HG02840 (cell line): Measurements from ENCODE around the gene THBD.

Source experiments
- ATAC-seq: cut with Tn5 transposase; IDR thresholded peaks from one replicate; pipeline ENCODE4 v1.9.1; 2021; ENCODE audit warnings: mild to moderate bottlenecking, moderate library complexity, moderate number of reproducible peaks; ENCODE audit not compliant: unreplicated experiment, low FRiP score

Gene THBD

GRCh38 chr20:23018941-23019340 lies 30.5 kb downstream of the THBD start:
- no peak for ATAC-seq

DNA sequence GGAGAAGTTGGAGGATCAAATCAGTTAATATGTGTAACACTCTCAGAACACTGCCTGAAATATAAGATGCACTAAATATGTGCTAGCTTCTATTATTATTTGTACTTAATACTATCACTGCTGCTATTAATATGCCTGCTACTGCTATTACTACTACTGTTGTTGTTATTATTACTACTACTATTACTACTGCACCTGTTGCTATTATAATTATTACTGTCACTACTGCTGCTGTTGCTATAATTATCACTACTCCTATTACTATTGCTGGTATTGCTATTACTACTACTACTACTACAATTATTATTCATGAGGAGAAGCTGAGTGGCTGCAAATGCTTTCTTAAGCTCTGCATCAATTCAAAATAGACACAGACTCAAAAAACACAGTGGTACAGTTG lies 31.0 kb downstream of the THBD start:
- no peak for ATAC-seq

GRCh38 chr20:23017516-23017915 lies 32.0 kb downstream of the THBD start:
- ATAC-seq = no peak

DNA sequence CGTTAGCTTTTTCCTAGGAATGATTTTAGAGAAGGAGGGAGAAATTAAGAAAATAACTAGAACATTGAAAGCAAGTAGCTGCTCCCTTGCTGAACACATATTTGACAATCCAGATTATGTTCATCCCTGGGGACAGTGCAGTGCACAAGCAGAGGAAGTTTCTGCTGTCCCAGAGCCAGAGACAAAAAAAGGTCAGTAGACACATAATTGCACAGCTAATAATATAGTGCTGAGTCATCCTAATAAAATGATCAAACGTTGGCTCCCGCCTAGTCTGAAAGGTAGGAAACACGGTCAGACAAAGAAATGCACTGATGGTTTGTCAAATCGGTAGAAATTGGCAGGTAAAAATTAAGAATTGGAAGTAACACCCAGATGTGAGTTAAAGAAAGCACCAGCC lies 36.0 kb downstream of the THBD start:
- no peak for ATAC-seq

DNA sequence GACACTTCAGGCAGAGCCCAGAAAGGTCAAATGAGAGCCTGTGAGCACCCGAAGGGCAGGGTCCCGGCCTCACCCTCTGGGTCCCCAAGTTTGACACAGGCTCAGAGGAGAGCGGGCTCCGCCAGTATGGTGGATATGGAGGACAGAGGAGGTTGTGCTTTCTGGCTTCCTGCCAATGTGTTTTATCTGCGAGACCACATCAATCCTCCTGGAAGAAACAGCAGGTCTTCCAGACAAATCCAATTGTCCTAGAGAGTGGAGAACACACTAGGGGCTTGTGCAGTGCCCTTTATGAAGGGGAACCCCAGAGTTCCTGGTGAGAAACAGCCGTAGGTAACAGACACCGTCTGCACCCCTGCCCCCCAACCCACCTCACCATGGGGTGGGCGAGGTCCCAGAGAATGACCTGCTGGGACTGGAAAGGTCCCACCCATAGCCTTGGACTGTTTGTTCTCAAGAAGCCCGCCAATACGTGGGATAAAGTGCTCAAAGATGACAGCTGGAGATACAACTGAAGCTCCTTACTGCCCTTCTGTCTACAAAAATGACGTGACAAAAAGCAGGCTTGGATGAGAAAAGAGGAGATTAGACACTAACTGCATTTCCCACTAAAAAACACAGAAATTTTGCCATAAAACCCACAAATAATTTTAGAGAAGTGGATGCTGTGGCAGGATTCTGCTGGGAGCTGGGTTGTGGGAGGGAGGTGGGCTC lies 38.3 kb downstream of the THBD start:
- no peak for ATAC-seq

GRCh38 chr20:23010096-23010495 lies 39.4 kb downstream of the THBD start:
- ATAC-seq = no peak

- no peak for ATAC-seq
Observed at GRCh38 chr20:23009636-23010035, 39.8 kb downstream of the THBD start.

DNA sequence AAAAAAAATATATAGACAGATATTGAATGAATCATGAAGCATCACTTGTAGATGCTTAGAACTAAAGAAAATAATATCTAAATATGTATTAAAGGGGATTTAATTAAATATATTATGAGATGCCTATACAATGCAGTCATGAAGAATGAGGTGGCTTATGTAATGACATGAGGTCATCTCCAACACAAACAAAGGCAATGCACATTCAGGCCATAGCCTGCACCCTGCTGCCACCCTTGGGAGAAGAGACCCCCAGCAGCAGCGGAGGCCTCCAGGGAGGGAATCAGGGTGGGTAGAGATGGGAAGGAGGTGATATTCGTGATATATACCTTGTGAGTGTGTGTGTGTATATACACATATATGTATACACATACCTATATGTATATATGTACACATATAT lies 40.8 kb downstream of the THBD start:
- no peak for ATAC-seq

DNA sequence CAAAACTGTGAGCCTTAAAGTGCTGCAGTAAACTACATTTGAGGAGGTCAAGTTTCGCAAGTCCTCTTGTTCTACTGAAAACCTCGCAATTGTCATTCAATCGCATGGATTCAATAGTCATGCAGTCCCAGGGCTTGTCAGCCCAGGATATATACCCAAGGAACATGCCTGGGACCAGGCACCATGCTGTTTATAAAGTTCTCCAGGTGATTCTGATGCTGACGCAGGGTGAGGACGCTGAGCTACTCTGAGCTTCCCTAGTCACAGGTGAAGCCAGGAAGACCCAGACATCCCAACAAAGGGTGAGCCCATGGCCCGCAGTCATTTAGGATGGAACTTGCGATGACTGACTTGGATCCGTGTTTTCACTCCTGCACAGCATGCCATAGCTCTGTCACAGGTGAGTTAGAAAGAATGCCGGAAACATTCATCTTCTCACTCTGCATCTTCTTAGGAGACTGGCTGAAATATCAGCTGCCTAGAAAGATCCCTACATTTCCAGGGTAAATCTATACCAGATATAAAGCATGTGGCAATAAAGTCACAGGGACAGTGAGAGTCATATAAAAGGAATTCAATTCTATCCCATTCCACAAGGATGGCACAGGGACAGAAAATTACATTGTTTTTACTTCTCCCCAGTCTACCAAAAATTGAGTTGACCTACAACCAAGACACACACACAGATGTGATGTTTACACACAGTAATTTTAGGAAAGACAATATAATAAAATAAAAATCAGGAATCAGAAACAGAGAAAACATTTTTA lies 41.4 kb downstream of the THBD start:
- ATAC-seq = no peak

- no peak for ATAC-seq
Observed at GRCh38 chr20:23007462-23007861, 42.0 kb downstream of the THBD start.

- no peak for ATAC-seq
Observed at GRCh38 chr20:23005776-23006175, 43.7 kb downstream of the THBD start.

- ATAC-seq = no peak
Observed at GRCh38 chr20:23003881-23004460, 45.5 kb downstream of the THBD start.

- no peak for ATAC-seq
Observed at GRCh38 chr20:23003077-23003635, 46.3 kb downstream of the THBD start.

- ATAC-seq = no peak
Observed at GRCh38 chr20:23002276-23002675, 47.2 kb downstream of the THBD start.

DNA sequence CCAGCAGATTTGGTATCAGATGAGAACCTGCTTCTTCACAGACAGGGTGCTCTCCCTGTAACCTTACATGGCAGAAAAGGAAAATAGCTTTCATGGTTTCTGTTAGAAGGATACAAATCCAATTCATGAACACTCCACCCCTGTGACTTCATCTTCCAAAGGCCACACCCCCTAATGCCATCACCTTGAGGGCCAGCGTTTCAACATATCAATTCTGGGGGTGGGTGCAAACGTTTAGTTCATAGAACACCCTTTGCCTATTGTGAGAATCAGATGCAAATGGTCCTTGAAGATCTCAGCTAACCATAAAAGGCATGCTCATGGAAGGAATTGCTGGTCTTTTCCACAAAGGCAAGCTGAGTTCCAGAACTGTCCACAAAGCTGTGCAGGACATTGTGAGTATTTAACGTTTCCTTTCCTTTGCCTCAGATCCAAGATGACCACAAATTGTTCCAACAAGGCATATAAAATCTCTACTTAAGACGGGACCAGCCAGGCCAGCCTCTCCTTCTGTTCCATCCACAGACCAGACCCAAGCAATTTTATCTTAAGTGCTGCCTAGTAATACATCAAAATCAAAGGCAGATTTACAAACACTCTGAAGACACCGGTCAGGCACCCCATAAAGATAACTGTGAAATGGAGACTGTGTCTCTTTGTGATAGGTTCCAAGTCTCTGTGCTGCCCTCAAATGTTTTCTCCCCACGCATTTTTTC lies 49.1 kb downstream of the THBD start:
- no peak for ATAC-seq

- ATAC-seq = no peak
Observed at GRCh38 chr20:22999756-23000155, 49.7 kb downstream of the THBD start.

DNA sequence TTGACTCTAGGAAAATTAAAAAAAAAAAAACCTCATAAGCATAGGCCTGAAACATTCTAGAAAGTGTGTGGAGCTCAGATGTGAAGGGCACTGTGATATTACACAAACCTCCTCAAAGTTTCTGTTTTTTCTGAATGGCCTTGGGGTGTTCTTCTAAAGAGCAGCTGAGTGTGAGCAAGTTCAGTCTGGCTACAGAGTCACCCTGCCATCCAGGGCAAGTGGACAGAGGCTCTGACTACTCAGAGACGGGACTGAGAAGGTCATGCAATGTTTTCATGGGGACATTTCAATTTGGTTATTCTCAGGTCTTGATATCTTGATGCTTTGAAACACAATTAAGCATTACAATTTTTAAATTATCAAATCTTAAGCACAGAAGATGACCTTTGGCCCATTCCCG lies 51.0 kb downstream of the THBD start:
- ATAC-seq = no peak

- no peak for ATAC-seq
Observed at GRCh38 chr20:22995923-22996322, 53.5 kb downstream of the THBD start.
